ENCODE data around the gene APOL1.

GRCh38 chr22:36258701-36259614, 6.0 kb downstream of the APOL1 start:
- TF ChIP-seq CTCF (conservative IDR thresholded peaks at IDR 0.05 in 1 of 2, IDR thresholded peaks at IDR 0.05 in 1 of 2; ENCODE audit: low read depth in 1 of 2, low read length in 2 of 2) (no peak), EZH2 (IDR thresholded peaks at IDR 0.05; ENCODE audit: low read length, missing control alignments) (no peak)
